ENCODE data around the gene ZNF385B.

ZNF385B gene

DNA sequence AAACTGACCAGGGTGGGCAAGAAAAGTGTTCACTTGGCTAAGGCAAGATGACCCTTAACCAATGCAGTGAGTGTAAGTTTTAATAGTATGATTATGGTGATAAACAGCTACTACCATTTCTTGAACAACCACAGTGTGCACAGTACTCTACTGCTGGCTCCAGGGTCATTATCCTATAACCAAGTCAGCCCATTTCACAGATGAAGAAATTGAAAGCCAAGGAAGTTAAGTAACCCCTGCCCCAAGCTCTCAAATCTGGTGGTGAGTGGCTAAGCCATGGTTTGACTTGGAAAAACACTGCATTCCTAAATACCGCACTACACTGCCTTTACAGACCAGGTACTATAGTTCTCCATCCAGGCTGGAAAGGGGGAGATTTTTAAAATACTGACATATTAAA is 5.7 kb downstream of the ZNF385B start:
- DNase-seq, result no peak

DNA sequence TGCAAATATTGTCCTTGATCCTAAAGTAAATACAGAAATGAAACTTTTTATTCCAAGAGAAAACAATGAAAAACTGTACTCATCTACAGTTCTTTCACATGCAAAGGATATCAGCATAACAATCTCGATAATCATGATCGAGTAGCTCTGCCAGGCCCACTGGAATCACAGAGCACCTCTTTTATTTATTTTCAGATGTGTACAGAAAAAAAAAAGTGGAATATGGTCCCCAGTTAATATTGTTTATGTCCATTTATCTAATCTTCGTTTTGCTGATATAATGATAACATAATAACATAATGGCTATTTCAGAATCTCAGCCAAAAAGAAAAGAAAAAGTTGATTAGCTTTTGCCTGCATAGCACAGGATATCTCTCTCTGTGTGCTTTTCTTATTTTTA is 6.5 kb downstream of the ZNF385B start:
- no peak for DNase-seq

DNA sequence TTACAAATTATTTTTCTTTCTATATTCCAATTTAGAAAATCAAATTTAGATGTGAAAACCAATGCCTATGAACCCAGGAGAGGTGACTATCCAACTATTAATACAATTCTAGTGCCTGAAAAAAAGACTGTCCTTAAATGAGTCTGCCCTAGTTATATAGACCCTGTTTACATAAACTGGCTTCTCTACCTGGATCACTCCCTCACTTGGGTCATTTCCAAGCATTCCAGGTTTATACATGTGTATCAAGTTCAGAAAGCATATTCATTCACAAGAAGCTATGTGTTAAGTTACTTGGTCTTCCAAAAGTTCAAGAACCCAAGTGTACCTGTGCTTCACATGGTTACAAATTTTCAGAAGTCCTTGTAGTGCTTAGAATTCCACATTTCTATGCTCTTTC is 8.3 kb downstream of the ZNF385B start:
- no peak for DNase-seq

DNA sequence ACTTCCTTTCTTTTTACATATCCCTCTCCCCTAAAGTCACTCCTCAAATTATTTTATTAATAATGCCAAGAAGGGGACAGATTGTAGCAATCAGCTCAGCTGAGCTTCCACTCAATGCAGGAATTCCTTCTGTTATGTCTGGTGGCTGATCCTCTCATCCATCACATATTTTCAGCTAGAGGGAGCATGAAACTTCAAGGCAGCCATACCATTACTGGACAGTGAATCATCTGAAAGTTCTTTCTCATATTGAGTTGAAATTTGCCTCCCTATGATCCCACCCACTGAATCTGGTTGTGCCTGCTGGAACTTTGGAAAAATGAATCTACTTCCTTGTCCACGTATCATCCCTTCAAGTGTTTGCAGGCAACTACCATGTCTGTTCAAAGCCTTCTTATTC is 11.2 kb downstream of the ZNF385B start:
- no peak for DNase-seq

DNA sequence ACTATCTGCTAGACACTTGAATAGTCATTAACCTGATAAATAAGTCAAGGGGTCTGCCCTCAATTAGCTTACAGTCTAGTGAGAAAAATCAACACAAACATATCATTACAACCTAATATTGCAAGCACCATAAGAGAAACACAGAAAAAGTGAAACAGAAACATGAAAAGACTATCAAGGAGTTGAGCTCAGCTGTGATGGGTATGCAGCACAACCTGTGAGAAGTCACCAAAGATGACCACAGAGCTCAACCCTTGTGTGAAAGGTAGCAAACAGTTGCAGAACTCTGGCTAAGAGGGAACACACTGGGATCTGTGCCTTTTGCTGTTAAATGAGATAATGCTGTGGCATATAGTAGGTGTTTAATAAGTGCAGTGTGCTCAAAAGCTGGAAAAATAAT is 11.7 kb downstream of the ZNF385B start:
- no peak for DNase-seq

DNA sequence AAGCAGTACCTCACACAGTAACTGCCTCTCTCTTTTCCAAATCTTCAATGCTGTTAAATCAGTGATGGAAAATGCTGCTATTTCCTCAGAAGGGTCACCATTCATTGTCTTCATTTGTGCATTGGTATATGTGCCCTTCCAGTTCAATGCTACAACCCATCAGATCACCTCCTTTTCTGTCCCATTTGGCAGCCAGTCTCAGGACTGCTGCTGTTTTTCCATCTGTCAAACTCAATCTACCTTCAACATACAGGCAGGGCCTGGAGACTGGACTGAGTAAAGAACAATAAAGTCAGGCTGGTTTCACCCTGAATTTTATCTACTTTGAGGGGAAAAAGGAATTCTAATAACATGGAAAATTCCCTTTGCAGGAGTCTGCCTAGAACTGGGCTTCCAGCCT is 17.9 kb downstream of the ZNF385B start:
- no peak for DNase-seq

DNA sequence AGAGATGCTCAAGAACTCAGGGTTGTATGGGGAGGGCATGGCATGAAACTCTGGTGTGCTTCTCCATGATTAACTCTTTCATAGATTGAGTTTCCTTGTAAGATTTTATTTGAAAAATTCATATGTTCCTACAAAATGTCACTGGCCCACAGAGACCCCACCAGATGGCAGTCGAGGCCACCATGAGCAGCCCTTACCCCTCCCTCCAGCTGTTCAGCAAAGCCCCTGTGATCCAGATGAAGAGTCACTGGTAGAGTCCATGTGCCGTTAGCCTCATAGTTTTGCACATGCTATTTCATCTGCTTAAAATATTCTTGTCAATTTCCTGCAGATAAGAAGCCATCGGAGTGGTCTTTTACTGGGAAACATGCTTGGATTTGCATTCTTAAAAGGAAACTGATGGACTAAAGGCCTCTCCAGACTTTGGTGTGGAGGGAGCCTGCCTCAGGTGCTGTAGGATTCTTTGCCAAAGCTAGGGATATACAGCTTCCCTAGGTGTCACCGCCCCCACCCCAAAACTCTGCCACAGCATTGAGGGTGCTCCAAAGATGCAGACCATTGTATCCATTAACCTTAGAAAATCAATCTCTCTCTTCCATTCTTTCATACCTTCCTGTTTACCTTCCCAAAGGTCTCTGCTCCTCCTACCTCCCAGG is 18.8 kb downstream of the ZNF385B start:
- peak in 1 of 2 experiments; percentile 13 for DNase-seq

DNA sequence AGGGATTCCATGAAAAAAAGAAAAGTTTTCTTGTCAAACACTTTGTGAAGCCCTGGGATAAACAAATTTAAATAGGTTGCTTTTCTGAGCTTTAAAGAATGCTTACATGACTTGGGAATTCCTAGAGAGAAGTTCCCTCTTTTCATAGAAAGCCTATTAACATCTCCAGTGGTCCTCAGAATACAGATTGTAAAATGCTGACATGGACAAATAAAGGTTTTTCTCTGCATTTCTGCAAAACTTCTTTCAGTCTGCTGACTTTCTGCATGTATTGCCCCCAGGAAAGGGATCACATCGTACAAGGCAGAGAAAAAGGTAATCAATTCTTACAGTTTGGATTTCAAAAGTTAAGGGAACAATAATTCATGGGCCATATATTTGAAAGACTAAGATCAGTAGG is 20.6 kb downstream of the ZNF385B start:
- DNase-seq, result no peak

DNA sequence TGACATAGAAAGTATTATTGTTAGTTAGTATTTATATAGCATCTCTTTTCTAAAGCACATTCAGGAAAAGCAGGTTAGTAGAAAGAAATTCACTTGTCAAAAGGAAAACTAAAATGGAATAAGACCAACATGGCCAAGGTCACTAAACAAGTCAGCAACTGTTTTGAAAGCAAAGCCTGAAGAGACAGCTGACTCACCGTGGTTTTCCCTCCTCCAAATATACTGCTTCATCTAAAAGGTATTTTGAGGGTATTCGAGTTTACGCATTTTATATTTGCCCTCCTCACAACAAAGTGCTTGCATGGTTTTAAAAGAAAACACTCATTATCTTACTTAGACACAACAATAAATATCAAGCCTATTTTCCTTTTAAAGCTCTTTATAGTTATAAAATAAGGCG is 24.0 kb downstream of the ZNF385B start:
- no peak for DNase-seq

DNA sequence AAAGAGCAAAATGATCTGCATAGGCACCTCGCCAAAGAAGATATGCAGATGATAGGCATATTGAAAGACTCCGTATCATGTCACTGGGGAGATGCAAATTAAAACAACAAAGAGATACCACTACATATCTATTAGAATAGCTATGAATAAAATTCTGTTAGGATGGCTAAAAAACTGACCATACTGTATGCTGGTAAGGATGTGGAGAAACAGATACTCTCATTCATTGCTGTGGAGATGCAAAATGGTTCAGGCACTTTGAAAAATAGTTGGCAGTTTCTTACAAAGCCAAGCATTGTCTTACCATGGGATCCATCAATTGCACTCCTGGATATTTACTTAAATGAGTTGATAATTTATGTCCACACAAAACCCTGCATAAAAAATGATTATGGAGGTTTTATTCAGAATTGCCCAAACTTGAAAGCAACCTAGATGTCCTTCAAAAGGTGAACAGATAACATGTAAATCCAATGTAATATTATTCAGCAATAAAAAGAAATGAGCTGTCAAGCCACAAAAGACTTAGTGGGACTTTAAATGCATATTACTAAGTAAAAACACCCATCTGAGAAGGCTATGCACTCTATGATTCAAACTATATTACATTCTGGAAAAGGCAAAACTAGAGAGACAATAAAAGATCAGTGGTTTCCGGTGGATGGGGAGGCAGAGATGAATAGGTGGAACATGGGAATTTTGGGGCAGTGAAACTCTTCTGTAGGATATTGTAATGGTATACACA is 31.2 kb downstream of the ZNF385B start:
- DNase-seq, result no peak

DNA sequence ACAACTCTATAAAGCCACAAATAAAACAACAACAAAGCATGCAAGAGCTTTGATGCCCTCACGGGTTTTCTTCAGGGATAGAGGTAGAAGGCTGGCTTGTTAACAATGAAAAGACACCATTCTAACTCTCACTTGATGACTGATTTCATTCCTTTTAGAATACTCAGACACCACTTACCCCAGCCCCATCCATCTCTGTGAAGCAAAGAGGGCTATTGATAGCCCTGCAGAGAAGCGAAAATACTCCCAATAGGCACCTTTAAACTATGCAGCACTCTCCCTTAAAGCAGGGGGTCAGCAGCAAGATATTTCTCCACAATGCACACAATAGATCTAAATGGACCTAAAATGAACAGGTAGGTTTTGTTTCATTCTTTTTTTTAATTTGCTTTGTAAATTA is 35.1 kb downstream of the ZNF385B start:
- no peak for DNase-seq

DNA sequence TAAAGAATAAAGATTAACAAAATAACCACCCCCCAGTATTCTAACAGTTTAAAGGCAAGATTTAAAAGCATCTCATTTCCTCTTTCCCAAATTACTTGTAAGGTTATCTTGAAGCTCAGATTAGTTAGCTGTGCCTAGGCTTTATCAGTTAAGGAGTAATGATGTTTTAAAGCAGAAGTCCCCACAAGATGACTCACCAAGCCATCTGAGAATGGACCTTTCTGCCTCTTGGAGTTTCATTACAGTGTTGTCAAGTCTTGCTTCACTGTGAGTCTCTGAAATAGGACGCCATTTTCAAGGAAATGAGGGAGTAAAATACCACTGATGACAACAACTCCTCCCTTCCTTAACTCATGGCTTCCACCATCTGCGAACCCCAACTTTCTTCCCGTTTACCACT is 35.9 kb downstream of the ZNF385B start:
- no peak for DNase-seq

DNA sequence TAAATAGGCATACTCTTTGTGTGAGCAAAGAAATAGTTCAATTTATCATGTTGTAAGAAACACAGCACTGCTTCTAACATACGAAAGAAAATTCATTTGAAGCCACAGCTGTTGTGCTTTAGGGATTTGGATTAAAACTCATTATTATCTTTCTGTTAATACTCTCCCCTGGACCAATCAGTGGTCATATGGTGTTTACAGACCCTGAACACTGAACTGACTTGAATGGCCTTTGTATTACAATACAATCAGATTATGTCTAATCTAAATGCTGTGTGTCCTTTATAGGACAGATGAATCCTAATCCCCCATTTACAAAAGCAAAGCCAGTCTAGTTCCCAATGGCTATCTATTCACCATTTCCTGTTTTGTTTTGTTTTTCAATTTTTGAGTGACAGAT is 36.5 kb downstream of the ZNF385B start:
- no peak for DNase-seq

DNA sequence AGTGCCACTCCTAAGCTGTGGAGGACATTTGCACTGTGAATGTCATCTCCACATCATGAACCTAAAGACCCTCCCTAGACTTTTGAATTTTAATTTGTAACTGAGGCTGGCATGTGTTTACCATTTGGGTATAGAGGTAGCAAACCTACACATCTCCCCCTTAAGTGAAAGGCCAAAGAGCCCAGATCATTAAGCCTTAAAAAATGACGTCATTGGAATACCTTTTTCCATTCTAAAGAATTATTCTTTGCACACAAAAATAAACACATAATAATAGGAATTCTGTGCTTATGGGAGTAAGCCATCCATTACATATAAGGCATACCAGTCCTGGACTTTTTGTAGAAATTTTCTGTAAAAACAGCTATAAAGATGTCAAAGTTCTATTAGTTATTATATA is 38.9 kb downstream of the ZNF385B start:
- DNase-seq, result no peak

DNA sequence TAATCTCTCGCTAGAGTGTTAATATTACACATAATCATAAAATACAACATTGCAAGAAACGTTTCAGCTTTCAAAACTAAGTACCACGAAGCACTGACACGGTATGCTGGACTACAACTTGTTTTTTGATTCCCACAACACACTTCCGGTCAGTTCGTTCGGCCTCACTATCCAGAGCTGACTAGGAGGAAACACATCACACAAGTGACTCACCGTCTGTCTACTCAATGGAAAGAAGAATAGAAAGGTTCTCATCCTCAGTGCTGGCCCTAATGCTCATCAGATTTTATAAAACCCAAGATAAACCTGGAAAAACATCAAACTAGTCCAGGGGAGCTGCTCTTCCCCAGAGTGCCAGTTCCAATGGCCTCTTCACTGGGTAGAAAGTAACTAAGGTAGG is 42.9 kb downstream of the ZNF385B start:
- no peak for DNase-seq

DNA sequence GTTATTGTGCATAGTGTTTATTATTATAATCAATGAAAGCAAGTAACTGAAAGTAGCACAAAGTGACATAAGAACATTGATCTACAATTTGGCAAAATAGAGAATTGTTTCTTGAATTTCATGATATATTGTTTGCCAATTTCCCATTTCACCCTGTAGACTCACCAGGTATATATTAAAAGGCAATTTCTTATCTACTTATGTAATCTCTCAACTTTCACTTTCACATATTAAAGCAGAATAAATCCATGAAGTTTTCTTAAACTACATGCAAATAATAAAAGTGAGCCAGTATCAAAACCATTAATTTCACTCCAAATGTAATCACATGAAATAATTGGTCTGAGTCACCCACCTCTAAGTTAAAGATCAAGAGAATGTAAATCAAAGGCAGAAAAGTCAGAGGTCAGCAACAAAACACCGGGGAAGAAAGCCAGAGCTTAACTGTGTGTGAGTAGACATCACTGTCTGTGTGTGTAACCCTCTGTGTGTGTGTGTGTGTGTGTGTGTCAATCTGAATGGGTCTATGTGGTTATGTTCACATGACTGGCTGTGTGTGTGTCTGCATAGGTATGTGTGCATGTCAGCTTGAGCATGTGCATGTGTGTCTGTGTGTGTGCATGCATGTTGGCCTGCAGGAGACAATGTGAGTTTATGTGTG is 44.1 kb downstream of the ZNF385B start:
- no peak for DNase-seq

DNA sequence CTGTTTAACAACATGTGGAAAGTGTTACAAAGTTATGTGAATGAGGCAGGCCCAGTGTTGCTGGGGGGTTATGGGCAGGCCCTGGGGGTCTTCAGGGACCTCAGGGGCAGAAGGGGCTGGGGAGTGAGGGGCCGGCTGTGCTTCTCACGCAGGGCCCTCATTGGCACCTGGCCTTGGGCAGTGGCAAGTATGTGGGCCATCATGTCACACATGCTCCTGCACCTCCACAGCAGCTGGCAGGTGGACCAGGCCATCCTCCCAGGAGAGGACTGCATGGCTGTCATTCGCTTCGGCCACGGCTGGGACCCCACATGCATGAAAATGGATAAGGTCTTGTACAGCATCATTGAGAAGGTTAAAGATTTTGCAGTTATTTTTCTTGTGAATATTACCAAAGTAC is 47.4 kb downstream of the ZNF385B start:
- DNase-seq, result no peak

DNA sequence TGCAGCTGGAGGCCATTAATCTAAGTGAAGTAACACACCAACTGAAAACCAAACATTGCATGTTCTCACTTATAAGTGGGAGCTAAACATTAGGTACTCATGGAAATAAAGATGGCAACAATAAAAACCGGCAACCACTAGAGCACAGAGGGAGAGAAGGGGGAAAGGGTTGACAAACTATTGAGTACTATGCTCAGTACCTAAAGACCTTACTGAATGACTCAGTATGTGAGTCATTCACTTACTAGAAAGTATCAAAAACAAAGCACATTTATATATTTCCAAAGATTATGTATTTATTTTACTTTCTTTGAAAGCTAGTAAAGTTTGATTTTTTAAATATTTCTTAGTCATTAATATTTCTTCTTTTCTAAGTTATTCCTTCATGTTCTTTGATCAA is 48.9 kb downstream of the ZNF385B start:
- DNase-seq, result no peak

DNA sequence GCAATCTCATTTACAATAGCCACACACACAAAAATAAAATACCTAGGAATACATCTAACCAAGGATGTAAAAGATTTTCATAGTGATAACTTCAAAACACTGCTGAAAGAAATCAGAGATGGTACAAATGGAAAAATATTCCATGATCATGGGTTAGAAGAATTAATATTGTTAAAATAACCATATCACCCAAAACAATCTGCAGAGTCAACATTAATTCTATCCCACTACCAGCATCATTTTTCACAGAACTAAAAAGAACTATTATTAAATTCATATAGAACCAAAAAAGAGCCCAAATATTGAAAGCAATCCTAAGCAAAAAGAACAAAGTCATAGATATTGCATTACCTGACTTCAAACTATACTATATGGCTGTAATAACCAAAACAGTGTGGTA is 50.4 kb downstream of the ZNF385B start:
- DNase-seq, result no peak

DNA sequence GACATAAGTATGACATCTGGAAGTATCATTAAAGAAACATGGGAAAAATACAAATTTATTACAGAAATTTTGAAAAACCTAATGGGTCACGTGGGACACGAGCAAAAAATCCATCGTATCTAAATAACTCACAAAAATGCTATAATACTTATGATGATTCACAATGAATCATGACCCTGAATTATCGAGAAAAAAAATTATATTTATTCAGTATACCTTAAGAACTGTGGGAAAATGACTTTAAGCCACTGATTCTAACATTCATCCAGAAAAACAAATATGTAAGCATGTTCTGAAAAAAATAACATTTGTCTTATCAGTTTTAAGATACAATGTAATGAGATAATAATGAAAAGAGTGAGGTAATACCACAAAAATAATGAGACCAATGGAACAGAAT is 51.8 kb downstream of the ZNF385B start:
- no peak for DNase-seq

DNA sequence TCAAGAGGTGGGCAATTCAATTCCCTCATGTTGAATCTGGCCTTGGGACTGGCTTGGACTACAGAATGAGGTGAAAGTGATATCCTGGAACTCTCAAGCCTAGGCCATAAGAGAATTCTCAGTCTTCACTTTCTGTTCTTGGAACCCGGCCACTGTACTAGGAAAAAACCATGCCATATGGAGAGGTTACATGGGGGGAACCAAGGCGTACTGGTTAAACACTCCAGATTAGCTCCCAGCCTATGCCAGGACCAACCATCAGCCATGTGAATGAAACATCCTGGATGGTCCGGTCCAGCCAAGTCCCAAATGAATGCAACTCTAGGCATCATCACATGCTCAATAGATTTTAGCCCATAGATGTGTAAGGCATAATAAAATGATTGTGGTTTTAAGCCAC is 56.4 kb downstream of the ZNF385B start:
- DNase-seq, result no peak

DNA sequence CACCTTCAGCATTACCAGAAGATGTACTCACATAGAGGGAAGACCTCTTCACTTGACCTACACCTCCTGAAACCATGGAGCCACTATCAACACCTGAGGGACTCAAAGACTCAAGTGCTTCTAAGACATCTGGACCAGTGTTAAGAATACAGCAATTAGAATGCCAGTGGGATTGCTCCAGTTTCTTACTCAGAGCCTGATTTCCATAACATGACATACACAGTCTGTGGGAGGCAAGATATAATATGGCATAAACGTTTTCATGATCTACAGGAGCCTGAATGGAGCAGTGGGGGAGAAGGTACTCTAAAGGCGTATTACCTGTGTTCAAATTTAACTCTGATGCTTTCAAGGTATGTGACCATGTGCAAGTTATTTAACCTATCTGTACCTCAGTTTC is 57.2 kb downstream of the ZNF385B start:
- no peak for DNase-seq

DNA sequence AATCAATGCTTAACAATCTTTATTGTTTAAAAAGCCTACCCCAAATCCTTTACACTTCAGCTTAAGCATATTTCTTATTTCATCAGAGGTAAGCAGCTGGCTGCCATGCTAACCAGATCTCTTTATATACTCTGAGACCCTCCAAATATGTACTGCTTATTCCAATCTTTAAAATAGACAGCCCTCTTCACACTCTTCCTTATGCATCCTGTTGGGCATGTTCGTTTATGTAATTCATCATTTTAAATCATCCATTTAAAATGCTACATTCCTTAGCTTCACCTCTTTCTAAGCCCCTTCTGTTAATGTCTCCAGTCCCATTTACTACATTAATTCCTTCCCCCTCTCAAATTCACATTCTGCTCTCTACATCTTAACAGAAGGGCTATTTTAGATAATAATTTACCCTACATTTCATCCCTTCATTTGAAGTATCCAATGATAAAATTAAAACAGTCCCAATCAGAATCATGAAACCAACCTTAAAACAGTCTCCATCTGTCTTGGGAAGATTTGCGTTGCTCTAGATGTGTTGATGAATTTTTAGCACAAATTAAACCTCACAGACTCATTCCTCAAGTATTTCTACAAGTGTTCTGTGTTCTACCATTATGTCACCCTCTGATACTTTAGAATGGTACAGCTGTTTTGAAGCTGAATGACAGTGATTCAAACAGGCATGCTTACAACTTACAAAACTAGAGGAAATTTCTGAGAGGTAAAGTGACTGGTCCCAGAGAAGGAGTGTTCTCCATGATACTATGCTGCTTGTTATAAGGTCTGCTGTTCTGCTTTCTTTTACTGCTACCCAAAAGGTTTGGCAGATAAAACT is 59.1 kb downstream of the ZNF385B start:
- no peak for DNase-seq

DNA sequence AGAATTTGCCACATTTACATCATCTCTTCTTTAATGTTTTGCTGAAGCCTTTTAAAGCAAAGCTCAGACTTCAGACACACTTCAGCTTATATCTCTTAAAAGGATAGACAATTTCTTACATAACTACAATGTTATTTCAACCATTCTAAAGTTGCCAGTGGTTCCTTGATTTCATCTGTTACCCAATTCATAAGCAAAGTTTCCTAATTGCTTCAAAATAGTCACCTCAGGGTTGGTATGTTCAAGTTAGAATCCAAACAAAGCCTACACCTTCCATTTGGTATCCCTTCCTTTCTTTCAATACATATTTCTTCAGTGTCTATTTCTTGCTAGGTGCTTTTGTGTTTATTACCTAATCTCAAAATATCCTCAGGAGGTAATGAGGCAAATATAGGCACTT is 60.6 kb downstream of the ZNF385B start:
- no peak for DNase-seq

All from SHP77 (cell line).